H9 (cell line): ENCODE results near the gene ZNF487. TPM values are rescaled to one million over a fixed set of nuclear protein-coding genes. Genes with fewer than 3 reads are reported as not detected.

Experiments used
- DNase-seq: peaks from one replicate; pipeline ENCODE4 v3.0.0-alpha.2; 2017
- H2AFZ ChIP-seq: one replicate; pipeline ENCODE4 v1.6.1; 2013; ENCODE audit warnings: mild to moderate bottlenecking, low read length, control low read depth, moderate library complexity
- H2AK5ac ChIP-seq: 2 replicates; pipeline ENCODE4 v1.6.1; 2013; ENCODE audit warnings: low read length, control low read depth, mixed read lengths; ENCODE audit not compliant: insufficient read length
- H2BK120ac ChIP-seq: one replicate; pipeline ENCODE4 v1.6.1; 2013; ENCODE audit warnings: low read depth, mild to moderate bottlenecking, low read length, control low read depth, inconsistent platforms; ENCODE audit not compliant: poor library complexity, severe bottlenecking
- H2BK12ac ChIP-seq: 2 replicates; pipeline ENCODE4 v1.6.1; 2013; ENCODE audit warnings: low read length, control low read depth, mixed read lengths, low read depth; ENCODE audit not compliant: insufficient read length
- H2BK15ac ChIP-seq: 2 replicates; pipeline ENCODE4 v1.6.1; 2013; ENCODE audit warnings: low read depth, low read length, control low read depth
- H2BK20ac ChIP-seq: one replicate; pipeline ENCODE4 v1.6.1; 2013; ENCODE audit warnings: low read depth, mild to moderate bottlenecking, low read length, control low read depth, inconsistent platforms; ENCODE audit not compliant: poor library complexity, severe bottlenecking
- H2BK5ac ChIP-seq: 2 replicates; pipeline ENCODE4 v1.6.1; 2013; ENCODE audit warnings: low read length, control low read depth, mixed read lengths; ENCODE audit not compliant: insufficient read length
- H3K14ac ChIP-seq: 2 replicates; pipeline ENCODE4 v1.6.1; 2013; ENCODE audit warnings: low read length, control low read depth; ENCODE audit not compliant: insufficient read depth
- H3K18ac ChIP-seq: 2 replicates; pipeline ENCODE4 v1.6.1; 2013; ENCODE audit warnings: low read depth, mild to moderate bottlenecking, mixed read lengths, low read length, control low read depth; ENCODE audit not compliant: insufficient read length
- H3K23ac ChIP-seq: 2 replicates; pipeline ENCODE4 v1.6.1; 2013; ENCODE audit warnings: low read length, control low read depth, mixed read lengths, low read depth; ENCODE audit not compliant: insufficient read length
- H3K23me2 ChIP-seq: 2 replicates; pipeline ENCODE4 v1.6.1; 2013; ENCODE audit warnings: low read depth, mild to moderate bottlenecking, mixed read lengths, low read length, control low read depth; ENCODE audit not compliant: insufficient read length, poor library complexity, severe bottlenecking
- H3K27ac ChIP-seq: 2 replicates; pipeline ENCODE4 v1.5.1; 2013; ENCODE audit warnings: low read length, control low read depth, mixed read lengths, low read depth; ENCODE audit not compliant: insufficient read length
- H3K27me3 ChIP-seq: 2 replicates; pipeline ENCODE4 v1.6.1; 2013; ENCODE audit warnings: low read length, control low read depth, inconsistent platforms; ENCODE audit not compliant: insufficient read depth
- H3K4ac ChIP-seq: 2 replicates; pipeline ENCODE4 v1.6.1; 2013; ENCODE audit warnings: low read depth, mild to moderate bottlenecking, control low read depth, inconsistent platforms, low read length, moderate library complexity
- H3K4me1 ChIP-seq: 2 replicates; pipeline ENCODE4 v1.6.1; 2013; ENCODE audit warnings: low read length, control low read depth, inconsistent platforms; ENCODE audit not compliant: insufficient read depth
- H3K4me2 ChIP-seq: 2 replicates; pipeline ENCODE4 v1.6.1; 2013; ENCODE audit warnings: low read length, control low read depth, mixed read lengths; ENCODE audit not compliant: insufficient read length, insufficient read depth
- H3K56ac ChIP-seq: 2 replicates; pipeline ENCODE4 v1.6.1; 2013; ENCODE audit warnings: low read depth, mild to moderate bottlenecking, mixed read lengths, low read length, control low read depth; ENCODE audit not compliant: insufficient read length
- H3K79me1 ChIP-seq: 2 replicates; pipeline ENCODE4 v1.6.1; 2013; ENCODE audit warnings: low read depth, mild to moderate bottlenecking, moderate library complexity, low read length, control low read depth, inconsistent platforms; ENCODE audit not compliant: insufficient read depth, poor library complexity, severe bottlenecking
- H3K79me2 ChIP-seq: 2 replicates; pipeline ENCODE4 v1.6.1; 2013; ENCODE audit warnings: low read length, control low read depth, inconsistent platforms; ENCODE audit not compliant: insufficient read depth
- H3K9ac ChIP-seq: 2 replicates; pipeline ENCODE4 v1.6.1; 2013; ENCODE audit warnings: low read length, control low read depth, mixed read lengths; ENCODE audit not compliant: insufficient read length; ENCODE audit errors: extremely low read depth
- H3K9me3 ChIP-seq: one replicate; pipeline ENCODE4 v1.6.1; 2013; ENCODE audit warnings: low read depth, low read length, inconsistent platforms; ENCODE audit not compliant: control insufficient read depth
- H3T11ph ChIP-seq: one replicate; pipeline ENCODE4 v1.6.1; 2013; ENCODE audit warnings: mild to moderate bottlenecking, low read length, control low read depth, inconsistent platforms
- H4K20me1 ChIP-seq: one replicate; pipeline ENCODE4 v1.6.1; 2013; ENCODE audit not compliant: control insufficient read depth, insufficient read length, insufficient read depth
- H4K5ac ChIP-seq: 2 replicates; pipeline ENCODE4 v1.6.1; 2013; ENCODE audit warnings: low read depth, mild to moderate bottlenecking, mixed read lengths, low read length, control low read depth; ENCODE audit not compliant: insufficient read length
- H4K8ac ChIP-seq: replicated peaks from 2 replicates; pipeline ENCODE4 v1.6.1; 2013; ENCODE audit warnings: low read length, control low read depth, mixed read lengths, low read depth; ENCODE audit not compliant: insufficient read length
- H4K91ac ChIP-seq: 2 replicates; pipeline ENCODE4 v1.6.1; 2013; ENCODE audit warnings: low read depth, mild to moderate bottlenecking, moderate library complexity, mixed read lengths, low read length, control low read depth; ENCODE audit not compliant: insufficient read length
- H3K27ac Mint-ChIP-seq, 3 experiments: 2 replicates in 2 of 3; 3 replicates in 1 of 3; pipeline ENCODE4 v1.8.0; 2020 to 2021; ENCODE audit warnings: mixed read lengths in 3 of 3, mild to moderate bottlenecking in 1 of 3, moderate library complexity in 1 of 3
- H3K27me3 Mint-ChIP-seq: 2 replicates; pipeline ENCODE4 v1.8.0; 2021; ENCODE audit warnings: low read depth, mild to moderate bottlenecking, moderate library complexity, mixed read lengths
- H3K36me3 Mint-ChIP-seq, 3 experiments: 2 replicates in 2 of 3; 3 replicates in 1 of 3; pipeline ENCODE4 v1.8.0; 2020 to 2021; ENCODE audit warnings: low read depth in 3 of 3, mixed read lengths in 3 of 3; ENCODE audit not compliant: insufficient read depth in 1 of 3
- H3K4me1 Mint-ChIP-seq, 2 experiments: 2 replicates each; pipeline ENCODE4 v1.8.0; 2020; ENCODE audit warnings: mixed read lengths in 2 of 2
- H3K4me3 Mint-ChIP-seq, 2 experiments: 2 replicates in 1 of 2; 3 replicates in 1 of 2; pipeline ENCODE4 v1.8.0; 2020 to 2021; ENCODE audit warnings: mild to moderate bottlenecking in 2 of 2, mixed read lengths in 2 of 2, moderate library complexity in 1 of 2
- H3K9me3 Mint-ChIP-seq, 2 experiments: 2 replicates in 1 of 2; 3 replicates in 1 of 2; pipeline ENCODE4 v1.8.0; 2020; ENCODE audit warnings: mild to moderate bottlenecking in 2 of 2, mixed read lengths in 2 of 2, moderate library complexity in 1 of 2
- CTCF ChIP-seq: fragments of 200-600 bp; sonication (generic); conservative IDR thresholded peaks from 3 replicates; pipeline ENCODE4 v1.8.0; 2021; ENCODE audit warnings: antibody characterized with exemption, mild to moderate bottlenecking
- WGBS: extraction: QIAGEN DNeasy Blood & Tissue Kit; methylation state at CpG from one replicate; pipeline ENCODE4 v1.1.7; 2013; ENCODE audit warnings: missing lambda C conversion rate, low lambda C conversion rate, mixed read lengths; ENCODE audit not compliant: insufficient read length; ENCODE audit errors: extremely low coverage; 5-methylcytosine and 5-hydroxymethylcytosine counted together
- total RNA-seq: library from RNA; stranded (reverse); gene quantifications from 2 replicates; pipeline ENCODE4 v1.2.1, GENCODE V29; 2021

ZNF487 gene
- total RNA-seq, 1 experiment from 2014 or later: 1.4 TPM

GRCh38 chr10:43389867-43390266 is 47.0 kb upstream of the ZNF487 start:
- Mint-ChIP-seq H3K4me3 (no peak overlapping the region), H3K27me3 (peaks cover 2% of the 10 kb centered on the region; the same call in 1 of the 2 replicates), H3K4me1 (peaks cover 27 to 28% of the 10 kb centered on the region in 2 experiments), H3K27ac (peak overlapping the region in 2 of 3 experiments; percentile 16 to 92; a peak in 2 of 7 replicates), H3K36me3 (peaks cover 69 to 94% (median 87%) of the 10 kb centered on the region in 3 experiments), H3K9me3 (no peaks in the 10 kb centered on the region)
- no peak for TF ChIP-seq CTCF
- no peak overlapping the region for H3K9ac ChIP-seq
- H2BK12ac ChIP-seq: no peak overlapping the region
- no peak overlapping the region for H2BK20ac ChIP-seq
- no peak overlapping the region for H3K4ac ChIP-seq
- no peak overlapping the region for H4K8ac ChIP-seq
- no peaks in the 10 kb centered on the region for H3K23me2 ChIP-seq
- H3K18ac ChIP-seq: no peak overlapping the region
- H2AFZ ChIP-seq: no peak overlapping the region
- no peaks in the 10 kb centered on the region for H3K27me3 ChIP-seq
- H3K79me1 ChIP-seq: peaks cover 7% of the 10 kb centered on the region
- H3K9me3 ChIP-seq: no peaks in the 10 kb centered on the region
- H4K91ac ChIP-seq: no peak overlapping the region
- no peak overlapping the region for H3K56ac ChIP-seq
- no peak overlapping the region for H3K27ac ChIP-seq
- H3K4me1 ChIP-seq: no peaks in the 10 kb centered on the region; the same call in 1 of the 2 replicates
- H3K4me2 ChIP-seq: no peak overlapping the region
- H3K79me2 ChIP-seq: peaks cover 21% of the 10 kb centered on the region
- H2AK5ac ChIP-seq: no peak overlapping the region
- H3K23ac ChIP-seq: no peak overlapping the region
- no peak for DNase-seq
- H2BK5ac ChIP-seq: no peak overlapping the region
- no CpG with 5 or more reads among the region's 3 CpGs for WGBS
- H4K5ac ChIP-seq: no peak overlapping the region
- no peaks in the 10 kb centered on the region for H4K20me1 ChIP-seq
- no peak overlapping the region for H2BK120ac ChIP-seq
- no peak overlapping the region for H3K14ac ChIP-seq
- no peak overlapping the region for H2BK15ac ChIP-seq
- H3T11ph ChIP-seq: no peak overlapping the region
